EH (cell line): ENCODE measurements around the gene EDDM3A.

Experiments
- DNase-seq: peaks from one replicate; pipeline ENCODE4 v3.0.0-alpha.2; 2015; ENCODE audit warnings: low read depth

Gene EDDM3A

GRCh38 chr14:20789230-20789813, 43.6 kb downstream of the EDDM3A start:
- DNase-seq = no peak

- no peak for DNase-seq
Observed at GRCh38 chr14:20790464-20791116, 44.9 kb downstream of the EDDM3A start.

GRCh38 chr14:20791187-20791586, 45.5 kb downstream of the EDDM3A start:
- no peak for DNase-seq

- DNase-seq = no peak
Observed at GRCh38 chr14:20791597-20791996, 45.9 kb downstream of the EDDM3A start.

- DNase-seq = no peak
Observed at GRCh38 chr14:20792556-20792955, 46.9 kb downstream of the EDDM3A start.

GRCh38 chr14:20794644-20795369, 49.1 kb downstream of the EDDM3A start:
- no peak for DNase-seq

- no peak for DNase-seq
Observed at GRCh38 chr14:20797164-20797563, 51.5 kb downstream of the EDDM3A start.
